ENCODE results near the gene ELOF1. TPM values are rescaled to one million over a fixed set of nuclear protein-coding genes. Genes with fewer than 3 reads are reported as not detected.

Gene ELOF1
- total RNA-seq, 1 experiment from 2014 or later: 65.5 TPM

GRCh38 chr19:11598746-11599145 lies 39.7 kb upstream of the ELOF1 start:
- ChIA-PET CTCF (no interaction called here), POLR2A (ENCODE audit: unreplicated experiment) (no interaction called here)
- no TSS peak for BruUV-seq (replicated peaks)
- intact Hi-C loops (cut with micrococcal nuclease; ENCODE audit: unreplicated experiment): no loop called here
- H3K36me3 ChIP-seq (ENCODE audit: low read depth): peaks cover 19% of the 10 kb centered on the region
- H3K9me3 ChIP-seq (ENCODE audit: insufficient read depth, low read depth): no peaks in the 10 kb centered on the region
- no peak for DNase-seq
- no peak overlapping the region for H3K27ac ChIP-seq
- H3K4me2 ChIP-seq: peak overlapping the region; percentile 94
- no peak overlapping the region for H2AFZ ChIP-seq
- H3K4me1 ChIP-seq (replicated peaks; ENCODE audit: insufficient read depth): peaks cover 14% of the 10 kb centered on the region
- H3K9me2 ChIP-seq (ENCODE audit: insufficient read depth): no peaks in the 10 kb centered on the region
- peaks cover 11% of the 10 kb centered on the region; the same call in 1 of the 2 replicates for H3F3A ChIP-seq (ENCODE audit: insufficient read depth, low read depth)
- H3K27me3 ChIP-seq (ENCODE audit: insufficient read depth, low read depth): no peaks in the 10 kb centered on the region
- TF ChIP-seq EZH2 (IDR thresholded peaks at IDR 0.05; ENCODE audit: low read depth): no peak
- TF ChIP-seq, protein P1, sequence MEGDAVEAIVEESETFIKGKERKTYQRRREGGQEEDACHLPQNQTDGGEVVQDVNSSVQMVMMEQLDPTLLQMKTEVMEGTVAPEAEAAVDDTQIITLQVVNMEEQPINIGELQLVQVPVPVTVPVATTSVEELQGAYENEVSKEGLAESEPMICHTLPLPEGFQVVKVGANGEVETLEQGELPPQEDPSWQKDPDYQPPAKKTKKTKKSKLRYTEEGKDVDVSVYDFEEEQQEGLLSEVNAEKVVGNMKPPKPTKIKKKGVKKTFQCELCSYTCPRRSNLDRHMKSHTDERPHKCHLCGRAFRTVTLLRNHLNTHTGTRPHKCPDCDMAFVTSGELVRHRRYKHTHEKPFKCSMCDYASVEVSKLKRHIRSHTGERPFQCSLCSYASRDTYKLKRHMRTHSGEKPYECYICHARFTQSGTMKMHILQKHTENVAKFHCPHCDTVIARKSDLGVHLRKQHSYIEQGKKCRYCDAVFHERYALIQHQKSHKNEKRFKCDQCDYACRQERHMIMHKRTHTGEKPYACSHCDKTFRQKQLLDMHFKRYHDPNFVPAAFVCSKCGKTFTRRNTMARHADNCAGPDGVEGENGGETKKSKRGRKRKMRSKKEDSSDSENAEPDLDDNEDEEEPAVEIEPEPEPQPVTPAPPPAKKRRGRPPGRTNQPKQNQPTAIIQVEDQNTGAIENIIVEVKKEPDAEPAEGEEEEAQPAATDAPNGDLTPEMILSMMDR (conservative IDR thresholded peaks at IDR 0.05): no peak
- peaks cover 62% of the 10 kb centered on the region for H3K79me2 ChIP-seq (ENCODE audit: low read depth)
- peaks cover 9% of the 10 kb centered on the region; the same call in 1 of the 2 replicates for H4K20me1 ChIP-seq (ENCODE audit: insufficient read depth)
- peak overlapping the region; percentile 97; the same call in 1 of the 2 replicates for H3K4me3 ChIP-seq

DNA sequence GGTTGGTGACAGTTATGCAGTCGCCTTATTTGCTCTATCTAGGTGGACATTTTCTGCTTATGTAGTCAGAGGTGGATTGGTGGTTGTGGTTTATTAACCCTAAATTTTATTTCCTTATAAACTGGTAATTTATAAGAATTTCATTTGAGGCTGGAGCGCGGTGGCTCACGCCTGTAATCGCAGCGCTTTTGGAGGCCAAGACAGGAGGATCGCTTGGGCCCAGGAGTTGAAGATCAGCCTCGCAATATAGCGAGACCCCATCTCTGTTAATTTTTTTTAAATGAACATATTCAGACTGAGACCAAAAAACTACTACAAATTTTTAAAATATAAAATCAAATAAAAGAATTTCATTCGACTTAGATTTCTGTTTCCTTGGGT lies 39.1 kb upstream of the ELOF1 start:
- Histone ChIP-seq H3K4me2 (peak overlapping the region; percentile 94), H3K9me3 (ENCODE audit: insufficient read depth, low read depth) (no peaks in the 10 kb centered on the region), H4K20me1 (ENCODE audit: insufficient read depth) (peaks cover 9% of the 10 kb centered on the region; the same call in 1 of the 2 replicates), H3K27ac (0 out of 2 replicates have a peak overlapping the region, but pooled peaks have one; percentile 53), H3F3A (ENCODE audit: insufficient read depth, low read depth) (peaks cover 11% of the 10 kb centered on the region; the same call in 1 of the 2 replicates), H3K27me3 (ENCODE audit: insufficient read depth, low read depth) (no peaks in the 10 kb centered on the region), H3K4me3 (peak overlapping the region; percentile 97), H3K79me2 (ENCODE audit: low read depth) (peaks cover 55% of the 10 kb centered on the region), H2AFZ (peak overlapping the region; percentile 84), H3K9me2 (ENCODE audit: insufficient read depth) (no peaks in the 10 kb centered on the region), H3K36me3 (ENCODE audit: low read depth) (peaks cover 19% of the 10 kb centered on the region), H3K4me1 (replicated peaks; ENCODE audit: insufficient read depth) (peaks cover 14% of the 10 kb centered on the region)
- BruUV-seq (replicated peaks): no TSS peak
- no peak for TF ChIP-seq EZH2 (IDR thresholded peaks at IDR 0.05; ENCODE audit: low read depth)
- ChIA-PET POLR2A (ENCODE audit: unreplicated experiment) (interaction anchor here (0.6 to 0.7 kb wide), 2 partner anchors 102 to 389 kb away, joined by 3 to 12 read pairs; no protein-coding TSS in a partner anchor), CTCF (no interaction called here)
- intact Hi-C loops (cut with micrococcal nuclease; ENCODE audit: unreplicated experiment): no loop called here
- DNase-seq: no peak

DNA sequence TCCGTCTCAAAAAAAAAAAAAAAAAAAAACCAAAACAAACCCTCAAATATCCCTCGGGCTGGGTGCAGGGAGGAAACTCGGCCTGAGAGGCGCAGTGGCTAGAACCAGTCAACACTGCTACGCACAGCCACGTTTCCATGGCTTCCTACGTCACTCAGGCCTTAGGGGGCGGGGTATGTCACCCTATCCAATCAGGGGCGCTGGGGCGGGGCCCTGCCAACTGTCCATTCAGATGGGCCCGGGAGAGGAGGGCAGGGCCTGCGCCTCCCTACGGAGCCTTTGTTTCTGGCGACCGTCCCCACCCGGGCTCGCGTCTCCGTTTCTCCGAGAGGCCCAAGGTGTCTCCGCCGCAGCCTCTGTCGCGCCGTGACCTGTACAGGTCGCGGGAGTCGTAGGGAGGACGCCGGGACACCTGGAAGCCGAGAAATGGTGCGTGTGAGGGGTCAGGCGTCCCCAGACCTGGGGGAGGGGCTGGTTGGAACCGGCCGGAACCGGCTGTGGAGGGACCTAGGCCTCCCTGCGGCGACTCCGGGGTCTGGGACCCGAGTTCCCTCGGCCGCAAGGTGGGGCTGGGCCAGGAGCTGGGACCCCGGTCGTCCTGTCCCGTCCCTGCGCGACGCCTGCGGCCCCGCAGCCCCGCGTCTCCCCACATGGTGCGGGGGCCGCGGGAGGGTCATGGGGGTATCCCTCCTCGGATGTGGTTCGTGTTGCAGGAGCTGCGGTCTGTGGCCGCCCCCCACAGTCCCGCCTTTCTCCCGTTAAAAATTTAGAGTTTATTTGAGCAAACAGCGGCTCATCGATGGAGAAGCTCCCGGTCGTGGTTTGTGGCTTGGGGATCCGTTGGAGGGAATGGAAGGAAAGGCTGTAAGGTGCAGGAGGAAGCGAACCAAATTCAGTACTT lies 38.4 kb upstream of the ELOF1 start, which contains the start of gene ZNF627:
Gene ZNF627, plus strand, starts transcription at position 282 of the 901 bp plus-strand sequence. Its CDS starts 145 bp downstream, at position 427.
- Histone ChIP-seq H3K27me3 (ENCODE audit: insufficient read depth, low read depth) (no peaks in the 10 kb centered on the region), H2AFZ (peak within 1 kb of the TSS; percentile 84), H3F3A (ENCODE audit: insufficient read depth, low read depth) (peaks cover 10% of the 10 kb centered on the region; the same call in 1 of the 2 replicates), H3K79me2 (ENCODE audit: low read depth) (peaks cover 49% of the 10 kb centered on the region), H3K4me1 (replicated peaks; ENCODE audit: insufficient read depth) (peaks cover 14% of the 10 kb centered on the region), H3K4me2 (peak within 1 kb of the TSS; percentile 94), H3K27ac (peak within 1 kb of the TSS; percentile 65), H3K9me2 (ENCODE audit: insufficient read depth) (no peaks in the 10 kb centered on the region), H3K4me3 (peak within 1 kb of the TSS; percentile 97), H3K36me3 (ENCODE audit: low read depth) (peaks cover 15% of the 10 kb centered on the region), H3K9me3 (ENCODE audit: insufficient read depth, low read depth) (no peaks in the 10 kb centered on the region), H4K20me1 (ENCODE audit: insufficient read depth) (peaks cover 9% of the 10 kb centered on the region; the same call in 1 of the 2 replicates)
- BruUV-seq (replicated peaks): TSS peak; percentile 45
- CTCF ChIA-PET: interaction anchor here (0.7 kb wide), 1 partner anchor 385 kb away, joined by 20 read pairs; no protein-coding TSS in a partner anchor
- DNase-seq: peak; percentile 98
- POLR2A ChIA-PET (ENCODE audit: unreplicated experiment): interaction anchor here (0.6 to 0.7 kb wide), 4 partner anchors 29 to 390 kb away, joined by 3 to 19 read pairs (median 10); no protein-coding TSS in a partner anchor
- TF ChIP-seq, protein P1 (conservative IDR thresholded peaks at IDR 0.05): 0 out of 2 replicates have a peak, but pooled peaks have one; percentile 22
- TF ChIP-seq EZH2 (IDR thresholded peaks at IDR 0.05; ENCODE audit: low read depth): no peak
- intact Hi-C loops (cut with micrococcal nuclease; ENCODE audit: unreplicated experiment): no loop called here
